H1 (cell line): ENCODE measurements around the gene GPR155. TPM values are rescaled to one million over a fixed set of nuclear protein-coding genes. Genes with fewer than 3 reads are reported as not detected.

Source experiments
- CHD7 ChIP-seq: fragments of 300-600 bp; sonication (generic); IDR thresholded peaks from 2 replicates; pipeline ENCODE4 v1.7.1; 2012; ENCODE audit warnings: low read length, moderate library complexity, mild to moderate bottlenecking, inconsistent platforms; ENCODE audit not compliant: insufficient replicate concordance
- EGR1 ChIP-seq: IDR thresholded peaks from 2 replicates; pipeline ENCODE4 v1.6.1; 2011; ENCODE audit warnings: low read depth, low read length, borderline replicate concordance
- EP300 ChIP-seq, 2 experiments: IDR thresholded peaks; 1 replicate in 1 of 2; 2 replicates in 1 of 2; pipeline ENCODE4 v1.6.1; 2011 to 2012; ENCODE audit warnings: low read depth in 2 of 2, low read length in 2 of 2, mild to moderate bottlenecking in 2 of 2, borderline replicate concordance in 1 of 2, inconsistent platforms in 1 of 2, moderate library complexity in 1 of 2
- MAFK ChIP-seq: IDR thresholded peaks from 2 replicates; pipeline ENCODE4 v1.6.1; 2012; ENCODE audit warnings: low read depth, mild to moderate bottlenecking, improper control_type of control experiment, low read length
- SAP30 ChIP-seq: fragments of 300-600 bp; sonication (generic); IDR thresholded peaks from 2 replicates; pipeline ENCODE4 v1.7.1; 2012; ENCODE audit warnings: low read length, moderate library complexity, mild to moderate bottlenecking, inconsistent platforms; ENCODE audit not compliant: insufficient read depth, insufficient replicate concordance
- TBP ChIP-seq: IDR thresholded peaks from 2 replicates; pipeline ENCODE4 v1.6.1; 2011; ENCODE audit warnings: low read depth, low read length, improper control_type of control experiment
- polyA plus RNA-seq, 7 experiments: library from polyadenylated mRNA; depleted of rRNA in 3 of 7; stranded (reverse) in 5 of 7; unstranded in 2 of 7; fragments of >200 nt in 5 of 7; fragments of 200-250 nt in 2 of 7; gene quantifications; 1 replicate in 5 of 7; 2 replicates in 1 of 7; 4 replicates in 1 of 7; pipeline versions ENCODE4 v1.2.1 to v1.2.3, GENCODE V29; 2011 to 2013; ENCODE audit warnings: missing spikeins in 2 of 7, mixed read lengths in 2 of 7
- total RNA-seq: library from RNA; stranded (reverse); fragmentation: NEBNext Ultra II Directional; extraction: Animal tissue kit (Norgen Biotek cat#: 25700); gene quantifications from 2 replicates; pipeline ENCODE4 v1.2.1, GENCODE V29; 2021

Gene GPR155
- total and polyA plus RNA-seq, 2 of the 8 experiments (the other 6 are each of a cell fraction or from before 2014, with no cell fraction given): 0.26 to 2.1 TPM

- no peak for TF ChIP-seq CHD7
- TF ChIP-seq EP300 (IDR thresholded peaks at IDR 0.05; ENCODE audit: borderline replicate concordance in 1 of 2, low read depth in 2 of 2, low read length in 2 of 2): no peak
- no peak for TF ChIP-seq TBP
- TF ChIP-seq EGR1: no peak
- TF ChIP-seq MAFK: no peak
- TF ChIP-seq SAP30: no peak
Observed at GRCh38 chr2:174400853-174401252, 86.0 kb downstream of the GPR155 start (continued).
